HepG2 (cell line): Measurements from ENCODE around the gene DNMT1. TPM values are rescaled to one million over a fixed set of nuclear protein-coding genes. Genes with fewer than 3 reads are reported as not detected.
A peak's percentile ranks its signal among the peaks of the same experiment; 100 is the strongest.

Experiments used
- AGO2 ChIP-seq: fragments of 200-400 bp; formaldehyde crosslinking; optimal IDR thresholded peaks from 2 replicates; pipeline ENCODE3; 2017; ENCODE audit warnings: mild to moderate bottlenecking, low read depth, low read length, moderate library complexity
- CAMTA2 ChIP-seq: sonication (generic); formaldehyde crosslinking; IDR thresholded peaks from 2 replicates; pipeline ENCODE4 v1.4.0; 2020; ENCODE audit warnings: mild to moderate bottlenecking, missing genetic modification reagents, borderline replicate concordance
- DMTF1 ChIP-seq: sonication (generic); formaldehyde crosslinking; IDR thresholded peaks from 2 replicates; pipeline ENCODE4 v1.4.0; 2020; ENCODE audit warnings: mild to moderate bottlenecking, missing genetic modification reagents
- GPN1 ChIP-seq: sonication (generic); formaldehyde crosslinking; IDR thresholded peaks from 2 replicates; pipeline ENCODE4 v1.5.1; 2020; ENCODE audit warnings: missing genetic modification reagents, borderline replicate concordance
- IKZF1 ChIP-seq: fragments of 450-650 bp; IDR thresholded peaks from 2 replicates; pipeline ENCODE4 v1.7.1; 2016
- KLF12 ChIP-seq: sonication (generic); formaldehyde crosslinking; IDR thresholded peaks from 2 replicates; pipeline ENCODE4 v1.4.0; 2020; ENCODE audit warnings: missing genetic modification reagents, borderline replicate concordance
- MAF1 ChIP-seq: sonication (generic); formaldehyde crosslinking; IDR thresholded peaks from 2 replicates; pipeline ENCODE4 v1.5.0; 2020; ENCODE audit warnings: missing genetic modification reagents, borderline replicate concordance
- ONECUT2 ChIP-seq: sonication (generic); formaldehyde crosslinking; IDR thresholded peaks from 2 replicates; pipeline ENCODE4 v1.4.0; 2020; ENCODE audit warnings: missing genetic modification reagents
- POLR2AphosphoS2 ChIP-seq: IDR thresholded peaks from 2 replicates; pipeline ENCODE4 v1.6.1; 2011; ENCODE audit warnings: low read depth, low read length, improper control_type of control experiment
- RBM39 ChIP-seq: fragments of 200-400 bp; formaldehyde crosslinking; IDR thresholded peaks from one replicate; pipeline ENCODE4 v1.6.1; 2018; ENCODE audit warnings: antibody characterized with exemption, mild to moderate bottlenecking, low read depth, low read length; ENCODE audit not compliant: poor library complexity, severe bottlenecking
- RXRB ChIP-seq: IDR thresholded peaks from 2 replicates; pipeline ENCODE4 v1.6.1; 2016; ENCODE audit warnings: borderline replicate concordance, missing genetic modification reagents, missing compliant biosample characterization
- SALL2 ChIP-seq: sonication (generic); formaldehyde crosslinking; IDR thresholded peaks from 2 replicates; pipeline ENCODE4 v1.8.1; 2023; ENCODE audit warnings: mild to moderate bottlenecking, missing genetic modification reagents, inconsistent platforms
- SNAPC2 ChIP-seq: sonication (generic); formaldehyde crosslinking; IDR thresholded peaks from 2 replicates; pipeline ENCODE4 v1.8.1; 2022; ENCODE audit warnings: mild to moderate bottlenecking, missing genetic modification reagents
- SRF ChIP-seq: IDR thresholded peaks from 2 replicates; pipeline ENCODE4 v1.6.1; 2011; ENCODE audit warnings: mild to moderate bottlenecking, low read depth, low read length, moderate library complexity
- SYNCRIP ChIP-seq: fragments of 200-400 bp; formaldehyde crosslinking; IDR thresholded peaks from 2 replicates; pipeline ENCODE4 v1.6.1; 2018; ENCODE audit warnings: mild to moderate bottlenecking, low read depth, low read length; ENCODE audit not compliant: insufficient read depth
- U2AF1 ChIP-seq: fragments of 200-400 bp; formaldehyde crosslinking; optimal IDR thresholded peaks from 2 replicates; pipeline ENCODE3; 2017; ENCODE audit warnings: mild to moderate bottlenecking, low read depth, low read length
- ZBTB14 ChIP-seq: sonication (generic); formaldehyde crosslinking; IDR thresholded peaks from 2 replicates; pipeline ENCODE4 v1.4.0; 2020; ENCODE audit warnings: missing genetic modification reagents
- ZNF20 ChIP-seq: sonication (generic); formaldehyde crosslinking; IDR thresholded peaks from 2 replicates; pipeline ENCODE4 v1.4.0; 2020; ENCODE audit warnings: mild to moderate bottlenecking, moderate library complexity, missing genetic modification reagents
- ZNF232 ChIP-seq: sonication (generic); formaldehyde crosslinking; IDR thresholded peaks from 2 replicates; pipeline ENCODE4 v1.4.0; 2020; ENCODE audit warnings: missing genetic modification reagents, borderline replicate concordance
- ZNF431 ChIP-seq: sonication (generic); formaldehyde crosslinking; IDR thresholded peaks from 2 replicates; pipeline ENCODE4 v1.9.0; 2022; ENCODE audit warnings: missing genetic modification reagents, low read depth, mild to moderate bottlenecking, borderline replicate concordance
- ZNF44 ChIP-seq: sonication (generic); formaldehyde crosslinking; IDR thresholded peaks from 2 replicates; pipeline ENCODE4 v1.5.1; 2020; ENCODE audit warnings: mild to moderate bottlenecking, missing genetic modification reagents
- ZNF512 ChIP-seq: sonication (generic); formaldehyde crosslinking; IDR thresholded peaks from 2 replicates; pipeline ENCODE4 v1.4.0; 2020; ENCODE audit warnings: mild to moderate bottlenecking, missing genetic modification reagents
- ZNF549 ChIP-seq: sonication (generic); formaldehyde crosslinking; IDR thresholded peaks from 2 replicates; pipeline ENCODE4 v1.5.0; 2020; ENCODE audit warnings: missing genetic modification reagents
- ZNF550 ChIP-seq: sonication (generic); formaldehyde crosslinking; IDR thresholded peaks from 2 replicates; pipeline ENCODE4 v1.4.0; 2020; ENCODE audit warnings: mild to moderate bottlenecking, missing genetic modification reagents, borderline replicate concordance
- ZNF75D ChIP-seq: sonication (generic); formaldehyde crosslinking; IDR thresholded peaks from 2 replicates; pipeline ENCODE4 v1.8.1; 2023; ENCODE audit warnings: missing genetic modification reagents, mild to moderate bottlenecking, borderline replicate concordance
- ZNF816 ChIP-seq: sonication (generic); formaldehyde crosslinking; IDR thresholded peaks from 2 replicates; pipeline ENCODE4 v1.8.0; 2022; ENCODE audit warnings: missing genetic modification reagents, mild to moderate bottlenecking, borderline replicate concordance
- polyA plus RNA-seq, 8 experiments: library from polyadenylated mRNA; depleted of rRNA in 3 of 8; stranded (reverse) in 7 of 8; unstranded in 1 of 8; fragments of >200 nt; fragmentation: Illumina TruSeq in 4 of 8; extraction: Trizol in 4 of 8; gene quantifications; 2 replicates each; pipeline versions ENCODE4 v1.2.1 to v1.2.3, GENCODE V29; 2011 to 2016; ENCODE audit warnings: low read depth in 4 of 8, missing spikeins in 1 of 8, mixed read lengths in 1 of 8; ENCODE audit not compliant: insufficient read depth in 1 of 8
- total RNA-seq, 5 experiments: library from RNA; depleted of rRNA; stranded (reverse); fragments of >200 nt; fragmentation: Illumina TruSeq; extraction: Trizol; gene quantifications; 2 replicates each; pipeline ENCODE4 v1.2.3, GENCODE V29; 2016; ENCODE audit warnings: low read depth in 1 of 5

DNMT1 gene
- total and polyA plus RNA-seq, 2 of the 13 experiments (the other 11 are each of a cell fraction or from before 2014, with no cell fraction given) = 31.2 to 91.1 TPM

- TF ChIP-seq RBM39 = peak; percentile 9
- TF ChIP-seq ONECUT2 (CRISPR knock-in tag) = no peak
- TF ChIP-seq ZNF550 = no peak
- TF ChIP-seq SYNCRIP = no peak
- TF ChIP-seq GPN1 = no peak
- TF ChIP-seq DMTF1 (CRISPR knock-in tag) = no peak
- no peak for TF ChIP-seq SRF
- TF ChIP-seq ZNF431 = no peak
- TF ChIP-seq ZBTB14 (CRISPR knock-in tag) = no peak
- TF ChIP-seq MAF1 (CRISPR knock-in tag) = no peak; the same call in 1 of the 2 replicates
- no peak for TF ChIP-seq ZNF816 (CRISPR knock-in tag)
- TF ChIP-seq ZNF232 (CRISPR knock-in tag) = peak; percentile 65; the same call in 1 of the 2 replicates
- TF ChIP-seq AGO2 = no peak
- no peak for TF ChIP-seq RXRB
- peak; percentile 57; the same call in 1 of the 2 replicates for TF ChIP-seq ZNF549 (CRISPR knock-in tag)
- 0 out of 2 replicates have a peak, but pooled peaks have one; percentile 10 for TF ChIP-seq SALL2 (CRISPR knock-in tag)
- TF ChIP-seq IKZF1 = no peak
- TF ChIP-seq ZNF20 (CRISPR knock-in tag) = no peak
- TF ChIP-seq ZNF75D (CRISPR knock-in tag) = no peak
- TF ChIP-seq CAMTA2 (CRISPR knock-in tag) = no peak
- TF ChIP-seq POLR2AphosphoS2 = no peak
- TF ChIP-seq SNAPC2 (CRISPR knock-in tag) = no peak
- TF ChIP-seq ZNF44 (CRISPR knock-in tag) = no peak
- no peak for TF ChIP-seq ZNF512 (CRISPR knock-in tag)
- TF ChIP-seq U2AF1 = no peak
- TF ChIP-seq KLF12 (CRISPR knock-in tag) = no peak
Measured at GRCh38 chr19:10193790-10194499, 808 bp downstream of the DNMT1 start (continued).
